GM23338 (cell line): ENCODE data around the gene TLNRD1. TPM values are rescaled to one million over a fixed set of nuclear protein-coding genes. Genes with fewer than 3 reads are reported as not detected.

Source experiments
- ATAC-seq: fragments of 200-7000 bp; cut with Tn5 transposase; 3 replicates; pipeline ENCODE4 v1.9.1; 2020
- DNase-seq: peaks from one replicate; pipeline ENCODE4 v3.0.0-alpha.2; 2015; ENCODE audit warnings: low spot score
- H2AFZ ChIP-seq: fragments of 200-600 bp; sonication (generic); 2 replicates; pipeline ENCODE4 v1.8.0; 2016; ENCODE audit warnings: antibody characterized with exemption, mild to moderate bottlenecking, moderate library complexity
- H3F3A ChIP-seq: fragments of 200-600 bp; sonication (generic); replicated peaks from 2 replicates; pipeline ENCODE4 v1.8.0; 2017; ENCODE audit warnings: antibody characterized with exemption, mixed run types, low read depth
- H3K27ac ChIP-seq: fragments of 200-600 bp; sonication (generic); 2 replicates; pipeline ENCODE4 v1.6.1; 2016; ENCODE audit warnings: low read depth
- H3K27me3 ChIP-seq: fragments of 200-600 bp; sonication (generic); 2 replicates; pipeline ENCODE4 v1.8.0; 2016; ENCODE audit warnings: mild to moderate bottlenecking, mixed run types, moderate library complexity; ENCODE audit not compliant: insufficient read depth
- H3K36me3 ChIP-seq: fragments of 200-600 bp; sonication (generic); 2 replicates; pipeline ENCODE4 v1.8.0; 2016; ENCODE audit warnings: mild to moderate bottlenecking; ENCODE audit not compliant: insufficient read depth
- H3K4me1 ChIP-seq: fragments of 200-600 bp; sonication (generic); 2 replicates; pipeline ENCODE4 v1.8.0; 2016; ENCODE audit warnings: mild to moderate bottlenecking, moderate library complexity; ENCODE audit not compliant: insufficient read depth
- H3K4me2 ChIP-seq: fragments of 200-600 bp; sonication (generic); 2 replicates; pipeline ENCODE4 v1.7.1; 2017; ENCODE audit warnings: mixed run types
- H3K4me3 ChIP-seq: fragments of 200-600 bp; sonication (generic); 2 replicates; pipeline ENCODE4 v1.6.1; 2016; ENCODE audit warnings: mixed run types
- H3K79me2 ChIP-seq: fragments of 200-600 bp; sonication (generic); replicated peaks from 2 replicates; pipeline ENCODE4 v1.8.0; 2017; ENCODE audit warnings: mild to moderate bottlenecking; ENCODE audit not compliant: insufficient read depth
- H3K9me2 ChIP-seq: fragments of 200-600 bp; sonication (generic); 2 replicates; pipeline ENCODE4 v1.8.0; 2017; ENCODE audit not compliant: insufficient read depth
- H4K20me1 ChIP-seq: fragments of 200-600 bp; sonication (generic); replicated peaks from 2 replicates; pipeline ENCODE4 v1.8.0; 2017; ENCODE audit warnings: mild to moderate bottlenecking; ENCODE audit not compliant: insufficient read depth
- H3K27ac Mint-ChIP-seq: 2 replicates; pipeline ENCODE4 v1.8.0; 2020; ENCODE audit warnings: inconsistent platforms, mild to moderate bottlenecking, moderate library complexity, mixed read lengths
- H3K27me3 Mint-ChIP-seq: 3 replicates; pipeline ENCODE4 v1.8.0; 2022; ENCODE audit warnings: low read depth, mild to moderate bottlenecking, moderate library complexity, mixed read lengths, inconsistent platforms; ENCODE audit not compliant: insufficient read depth, poor library complexity
- H3K36me3 Mint-ChIP-seq: 3 replicates; pipeline ENCODE4 v1.8.0; 2021; ENCODE audit warnings: low read depth, mild to moderate bottlenecking, inconsistent platforms, moderate library complexity, mixed read lengths
- H3K4me1 Mint-ChIP-seq: 3 replicates; pipeline ENCODE4 v1.8.0; 2020; ENCODE audit warnings: mild to moderate bottlenecking, inconsistent platforms, mixed read lengths
- H3K4me3 Mint-ChIP-seq: 3 replicates; pipeline ENCODE4 v1.8.0; 2021; ENCODE audit warnings: moderate library complexity, mild to moderate bottlenecking, inconsistent platforms, mixed read lengths
- H3K9me3 Mint-ChIP-seq: 3 replicates; pipeline ENCODE4 v1.8.0; 2020; ENCODE audit warnings: moderate library complexity, mild to moderate bottlenecking, inconsistent platforms, mixed read lengths
- EZH2phosphoT487 ChIP-seq: fragments of 200-600 bp; sonication (generic); IDR thresholded peaks from one replicate; pipeline ENCODE4 v1.8.1; 2018; ENCODE audit warnings: antibody characterized with exemption; ENCODE audit not compliant: unreplicated experiment
- JUNB ChIP-seq: IDR thresholded peaks from one replicate; pipeline ENCODE4 v1.6.1; 2016; ENCODE audit warnings: antibody characterized with exemption; ENCODE audit not compliant: unreplicated experiment
- NANOG ChIP-seq: IDR thresholded peaks from 2 replicates; pipeline ENCODE4 v1.6.1; 2016; ENCODE audit warnings: antibody characterized with exemption, borderline replicate concordance
- POLR2AphosphoS5 ChIP-seq: IDR thresholded peaks from 2 replicates; pipeline ENCODE4 v1.6.1; 2016; ENCODE audit warnings: antibody characterized with exemption, low read depth
- STAT1 ChIP-seq: IDR thresholded peaks from one replicate; pipeline ENCODE4 v1.6.1; 2016; ENCODE audit warnings: antibody characterized with exemption; ENCODE audit not compliant: unreplicated experiment
- ZNF114 ChIP-seq: fragments of 250-450 bp; sonication (Bioruptor Pico); IDR thresholded peaks from 2 replicates; pipeline ENCODE4 v1.5.0; 2020; ENCODE audit warnings: mild to moderate bottlenecking, moderate library complexity
- ZNF331 ChIP-seq: fragments of 250-450 bp; sonication (Bioruptor Pico); IDR thresholded peaks from 2 replicates; pipeline ENCODE4 v1.5.0; 2020; ENCODE audit warnings: low read depth, mild to moderate bottlenecking, moderate library complexity
- polyA plus RNA-seq: library from polyadenylated mRNA; unstranded; fragments of >200 nt; fragmentation: Nextera tagmentation; extraction: Ambion mirVana; gene quantifications from 2 replicates; pipeline ENCODE4 v1.2.1, GENCODE V29; 2016
- total RNA-seq: library from RNA; depleted of rRNA; stranded (reverse); fragments of >200 nt; shearing (Covaris generic); gene quantifications from 2 replicates; pipeline ENCODE4 v1.2.3, GENCODE V29; 2014
- TF ChIP-seq, protein P1 (sequence below): IDR thresholded peaks from 2 replicates; pipeline ENCODE4 v1.6.1; 2016; ENCODE audit warnings: antibody characterized with exemption
- TF ChIP-seq, protein P2 (sequence below): fragments of 250-450 bp; sonication (Bioruptor Pico); IDR thresholded peaks from 2 replicates; pipeline ENCODE4 v1.5.0; 2020; ENCODE audit warnings: mild to moderate bottlenecking, moderate library complexity
- TF ChIP-seq, protein P3 (sequence below), 2 experiments: fragments of 200-600 bp in 1 of 2; sonication (generic) in 1 of 2; conservative IDR thresholded peaks; 2 replicates each; pipeline versions ENCODE4 v1.5.1 to v1.6.1; 2016 to 2017; ENCODE audit warnings: antibody characterized with exemption in 2 of 2, low read depth in 2 of 2, mild to moderate bottlenecking in 2 of 2, moderate library complexity in 1 of 2
- TF ChIP-seq, protein P4 (sequence below): IDR thresholded peaks from one replicate; pipeline ENCODE4 v1.6.1; 2018; ENCODE audit warnings: antibody characterized with exemption; ENCODE audit not compliant: unreplicated experiment

Gene TLNRD1
- total and polyA plus RNA-seq, 2 experiments from 2014 or later: 6.7 to 27.3 TPM

DNA sequence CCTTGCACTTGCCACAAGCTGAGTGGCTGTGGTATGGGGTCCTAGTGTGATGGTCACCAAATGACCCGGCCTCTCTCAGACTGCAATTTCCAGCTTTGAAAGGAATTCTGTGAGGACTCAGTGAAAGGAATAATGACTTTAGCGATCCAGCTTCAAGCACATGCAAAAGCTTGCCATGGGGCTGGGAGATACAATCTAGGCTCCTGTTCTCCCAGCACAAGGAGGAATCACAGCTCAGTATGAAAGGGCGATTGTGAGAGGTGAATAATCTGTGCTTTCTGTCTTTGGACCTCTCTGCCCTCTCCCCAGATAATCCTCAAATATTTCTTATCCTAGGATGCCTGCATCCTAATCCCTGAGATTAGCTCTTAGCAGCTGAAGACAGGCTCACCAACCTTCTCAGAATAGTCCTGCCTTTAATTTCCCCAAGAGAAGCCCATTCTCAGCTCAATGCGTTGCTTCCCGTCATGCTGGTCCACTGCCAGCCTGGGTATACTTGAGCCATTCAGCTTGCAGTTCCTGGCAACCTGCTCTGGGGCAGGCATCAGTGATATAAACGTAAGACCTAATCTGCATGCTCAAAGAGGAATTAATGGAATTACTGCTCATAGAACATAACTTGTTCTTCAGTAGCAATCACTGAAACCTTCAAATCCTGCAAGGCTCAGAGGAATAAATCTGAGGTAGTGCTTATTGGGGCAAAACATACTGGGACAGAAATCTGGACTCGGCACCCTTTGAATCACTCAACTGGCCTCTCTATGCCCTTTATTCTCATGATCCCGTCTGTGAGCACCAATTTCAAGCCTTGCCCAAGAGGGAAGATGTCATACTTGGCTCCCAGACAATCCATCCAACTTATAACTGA is 15.1 kb downstream of the TLNRD1 start:
- Histone ChIP-seq H3K4me3 (no peak overlapping the region), H3K79me2 (no peaks in the 10 kb centered on the region), H3K4me2 (no peak overlapping the region), H3K27me3 (no peaks in the 10 kb centered on the region), H4K20me1 (no peaks in the 10 kb centered on the region; the same call in 1 of the 2 replicates), H2AFZ (no peak overlapping the region), H3K36me3 (no peaks in the 10 kb centered on the region), H3K9me2 (no peaks in the 10 kb centered on the region; the same call in 1 of the 2 replicates), H3F3A (no peaks in the 10 kb centered on the region), H3K4me1 (no peaks in the 10 kb centered on the region), H3K27ac (no peak overlapping the region)
- Mint-ChIP-seq H3K4me1 (no peaks in the 10 kb centered on the region), H3K27ac (no peak overlapping the region), H3K36me3 (no peaks in the 10 kb centered on the region), H3K9me3 (no peaks in the 10 kb centered on the region), H3K4me3 (no peak overlapping the region), H3K27me3 (no peaks in the 10 kb centered on the region)
- ATAC-seq (no peak), DNase-seq (no peak)
- TF ChIP-seq ZNF331 (CRISPR knock-in tag) (no peak), NANOG (no peak), JUNB (no peak), POLR2AphosphoS5 (no peak), EZH2phosphoT487 (no peak), STAT1 (no peak), ZNF114 (CRISPR knock-in tag) (no peak)
- TF ChIP-seq, protein P1, sequence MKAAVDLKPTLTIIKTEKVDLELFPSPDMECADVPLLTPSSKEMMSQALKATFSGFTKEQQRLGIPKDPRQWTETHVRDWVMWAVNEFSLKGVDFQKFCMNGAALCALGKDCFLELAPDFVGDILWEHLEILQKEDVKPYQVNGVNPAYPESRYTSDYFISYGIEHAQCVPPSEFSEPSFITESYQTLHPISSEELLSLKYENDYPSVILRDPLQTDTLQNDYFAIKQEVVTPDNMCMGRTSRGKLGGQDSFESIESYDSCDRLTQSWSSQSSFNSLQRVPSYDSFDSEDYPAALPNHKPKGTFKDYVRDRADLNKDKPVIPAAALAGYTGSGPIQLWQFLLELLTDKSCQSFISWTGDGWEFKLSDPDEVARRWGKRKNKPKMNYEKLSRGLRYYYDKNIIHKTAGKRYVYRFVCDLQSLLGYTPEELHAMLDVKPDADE: no peak
- TF ChIP-seq, protein P2, sequence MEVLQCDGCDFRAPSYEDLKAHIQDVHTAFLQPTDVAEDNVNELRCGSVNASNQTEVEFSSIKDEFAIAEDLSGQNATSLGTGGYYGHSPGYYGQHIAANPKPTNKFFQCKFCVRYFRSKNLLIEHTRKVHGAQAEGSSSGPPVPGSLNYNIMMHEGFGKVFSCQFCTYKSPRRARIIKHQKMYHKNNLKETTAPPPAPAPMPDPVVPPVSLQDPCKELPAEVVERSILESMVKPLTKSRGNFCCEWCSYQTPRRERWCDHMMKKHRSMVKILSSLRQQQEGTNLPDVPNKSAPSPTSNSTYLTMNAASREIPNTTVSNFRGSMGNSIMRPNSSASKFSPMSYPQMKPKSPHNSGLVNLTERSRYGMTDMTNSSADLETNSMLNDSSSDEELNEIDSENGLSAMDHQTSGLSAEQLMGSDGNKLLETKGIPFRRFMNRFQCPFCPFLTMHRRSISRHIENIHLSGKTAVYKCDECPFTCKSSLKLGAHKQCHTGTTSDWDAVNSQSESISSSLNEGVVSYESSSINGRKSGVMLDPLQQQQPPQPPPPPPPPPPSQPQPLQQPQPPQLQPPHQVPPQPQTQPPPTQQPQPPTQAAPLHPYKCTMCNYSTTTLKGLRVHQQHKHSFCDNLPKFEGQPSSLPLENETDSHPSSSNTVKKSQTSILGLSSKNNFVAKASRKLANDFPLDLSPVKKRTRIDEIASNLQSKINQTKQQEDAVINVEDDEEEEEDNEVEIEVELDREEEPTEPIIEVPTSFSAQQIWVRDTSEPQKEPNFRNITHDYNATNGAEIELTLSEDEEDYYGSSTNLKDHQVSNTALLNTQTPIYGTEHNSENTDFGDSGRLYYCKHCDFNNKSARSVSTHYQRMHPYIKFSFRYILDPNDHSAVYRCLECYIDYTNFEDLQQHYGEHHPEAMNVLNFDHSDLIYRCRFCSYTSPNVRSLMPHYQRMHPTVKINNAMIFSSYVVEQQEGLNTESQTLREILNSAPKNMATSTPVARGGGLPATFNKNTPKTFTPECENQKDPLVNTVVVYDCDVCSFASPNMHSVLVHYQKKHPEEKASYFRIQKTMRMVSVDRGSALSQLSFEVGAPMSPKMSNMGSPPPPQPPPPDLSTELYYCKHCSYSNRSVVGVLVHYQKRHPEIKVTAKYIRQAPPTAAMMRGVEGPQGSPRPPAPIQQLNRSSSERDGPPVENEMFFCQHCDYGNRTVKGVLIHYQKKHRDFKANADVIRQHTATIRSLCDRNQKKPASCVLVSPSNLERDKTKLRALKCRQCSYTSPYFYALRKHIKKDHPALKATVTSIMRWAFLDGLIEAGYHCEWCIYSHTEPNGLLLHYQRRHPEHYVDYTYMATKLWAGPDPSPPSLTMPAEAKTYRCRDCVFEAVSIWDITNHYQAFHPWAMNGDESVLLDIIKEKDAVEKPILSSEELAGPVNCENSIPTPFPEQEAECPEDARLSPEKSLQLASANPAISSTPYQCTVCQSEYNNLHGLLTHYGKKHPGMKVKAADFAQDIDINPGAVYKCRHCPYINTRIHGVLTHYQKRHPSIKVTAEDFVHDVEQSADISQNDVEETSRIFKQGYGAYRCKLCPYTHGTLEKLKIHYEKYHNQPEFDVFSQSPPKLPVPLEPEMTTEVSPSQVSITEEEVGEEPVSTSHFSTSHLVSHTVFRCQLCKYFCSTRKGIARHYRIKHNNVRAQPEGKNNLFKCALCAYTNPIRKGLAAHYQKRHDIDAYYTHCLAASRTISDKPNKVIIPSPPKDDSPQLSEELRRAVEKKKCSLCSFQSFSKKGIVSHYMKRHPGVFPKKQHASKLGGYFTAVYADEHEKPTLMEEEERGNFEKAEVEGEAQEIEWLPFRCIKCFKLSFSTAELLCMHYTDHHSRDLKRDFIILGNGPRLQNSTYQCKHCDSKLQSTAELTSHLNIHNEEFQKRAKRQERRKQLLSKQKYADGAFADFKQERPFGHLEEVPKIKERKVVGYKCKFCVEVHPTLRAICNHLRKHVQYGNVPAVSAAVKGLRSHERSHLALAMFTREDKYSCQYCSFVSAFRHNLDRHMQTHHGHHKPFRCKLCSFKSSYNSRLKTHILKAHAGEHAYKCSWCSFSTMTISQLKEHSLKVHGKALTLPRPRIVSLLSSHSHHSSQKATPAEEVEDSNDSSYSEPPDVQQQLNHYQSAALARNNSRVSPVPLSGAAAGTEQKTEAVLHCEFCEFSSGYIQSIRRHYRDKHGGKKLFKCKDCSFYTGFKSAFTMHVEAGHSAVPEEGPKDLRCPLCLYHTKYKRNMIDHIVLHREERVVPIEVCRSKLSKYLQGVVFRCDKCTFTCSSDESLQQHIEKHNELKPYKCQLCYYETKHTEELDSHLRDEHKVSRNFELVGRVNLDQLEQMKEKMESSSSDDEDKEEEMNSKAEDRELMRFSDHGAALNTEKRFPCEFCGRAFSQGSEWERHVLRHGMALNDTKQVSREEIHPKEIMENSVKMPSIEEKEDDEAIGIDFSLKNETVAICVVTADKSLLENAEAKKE (CRISPR knock-in tag): no peak
- TF ChIP-seq, protein P3, sequence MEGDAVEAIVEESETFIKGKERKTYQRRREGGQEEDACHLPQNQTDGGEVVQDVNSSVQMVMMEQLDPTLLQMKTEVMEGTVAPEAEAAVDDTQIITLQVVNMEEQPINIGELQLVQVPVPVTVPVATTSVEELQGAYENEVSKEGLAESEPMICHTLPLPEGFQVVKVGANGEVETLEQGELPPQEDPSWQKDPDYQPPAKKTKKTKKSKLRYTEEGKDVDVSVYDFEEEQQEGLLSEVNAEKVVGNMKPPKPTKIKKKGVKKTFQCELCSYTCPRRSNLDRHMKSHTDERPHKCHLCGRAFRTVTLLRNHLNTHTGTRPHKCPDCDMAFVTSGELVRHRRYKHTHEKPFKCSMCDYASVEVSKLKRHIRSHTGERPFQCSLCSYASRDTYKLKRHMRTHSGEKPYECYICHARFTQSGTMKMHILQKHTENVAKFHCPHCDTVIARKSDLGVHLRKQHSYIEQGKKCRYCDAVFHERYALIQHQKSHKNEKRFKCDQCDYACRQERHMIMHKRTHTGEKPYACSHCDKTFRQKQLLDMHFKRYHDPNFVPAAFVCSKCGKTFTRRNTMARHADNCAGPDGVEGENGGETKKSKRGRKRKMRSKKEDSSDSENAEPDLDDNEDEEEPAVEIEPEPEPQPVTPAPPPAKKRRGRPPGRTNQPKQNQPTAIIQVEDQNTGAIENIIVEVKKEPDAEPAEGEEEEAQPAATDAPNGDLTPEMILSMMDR (conservative IDR thresholded peaks at IDR 0.05; ENCODE audit: low read depth in 2 of 2): no peak
- TF ChIP-seq, protein P4, sequence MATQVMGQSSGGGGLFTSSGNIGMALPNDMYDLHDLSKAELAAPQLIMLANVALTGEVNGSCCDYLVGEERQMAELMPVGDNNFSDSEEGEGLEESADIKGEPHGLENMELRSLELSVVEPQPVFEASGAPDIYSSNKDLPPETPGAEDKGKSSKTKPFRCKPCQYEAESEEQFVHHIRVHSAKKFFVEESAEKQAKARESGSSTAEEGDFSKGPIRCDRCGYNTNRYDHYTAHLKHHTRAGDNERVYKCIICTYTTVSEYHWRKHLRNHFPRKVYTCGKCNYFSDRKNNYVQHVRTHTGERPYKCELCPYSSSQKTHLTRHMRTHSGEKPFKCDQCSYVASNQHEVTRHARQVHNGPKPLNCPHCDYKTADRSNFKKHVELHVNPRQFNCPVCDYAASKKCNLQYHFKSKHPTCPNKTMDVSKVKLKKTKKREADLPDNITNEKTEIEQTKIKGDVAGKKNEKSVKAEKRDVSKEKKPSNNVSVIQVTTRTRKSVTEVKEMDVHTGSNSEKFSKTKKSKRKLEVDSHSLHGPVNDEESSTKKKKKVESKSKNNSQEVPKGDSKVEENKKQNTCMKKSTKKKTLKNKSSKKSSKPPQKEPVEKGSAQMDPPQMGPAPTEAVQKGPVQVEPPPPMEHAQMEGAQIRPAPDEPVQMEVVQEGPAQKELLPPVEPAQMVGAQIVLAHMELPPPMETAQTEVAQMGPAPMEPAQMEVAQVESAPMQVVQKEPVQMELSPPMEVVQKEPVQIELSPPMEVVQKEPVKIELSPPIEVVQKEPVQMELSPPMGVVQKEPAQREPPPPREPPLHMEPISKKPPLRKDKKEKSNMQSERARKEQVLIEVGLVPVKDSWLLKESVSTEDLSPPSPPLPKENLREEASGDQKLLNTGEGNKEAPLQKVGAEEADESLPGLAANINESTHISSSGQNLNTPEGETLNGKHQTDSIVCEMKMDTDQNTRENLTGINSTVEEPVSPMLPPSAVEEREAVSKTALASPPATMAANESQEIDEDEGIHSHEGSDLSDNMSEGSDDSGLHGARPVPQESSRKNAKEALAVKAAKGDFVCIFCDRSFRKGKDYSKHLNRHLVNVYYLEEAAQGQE: no peak
